ENCODE measurements around the gene TP53RK.

The TP53RK gene

DNA sequence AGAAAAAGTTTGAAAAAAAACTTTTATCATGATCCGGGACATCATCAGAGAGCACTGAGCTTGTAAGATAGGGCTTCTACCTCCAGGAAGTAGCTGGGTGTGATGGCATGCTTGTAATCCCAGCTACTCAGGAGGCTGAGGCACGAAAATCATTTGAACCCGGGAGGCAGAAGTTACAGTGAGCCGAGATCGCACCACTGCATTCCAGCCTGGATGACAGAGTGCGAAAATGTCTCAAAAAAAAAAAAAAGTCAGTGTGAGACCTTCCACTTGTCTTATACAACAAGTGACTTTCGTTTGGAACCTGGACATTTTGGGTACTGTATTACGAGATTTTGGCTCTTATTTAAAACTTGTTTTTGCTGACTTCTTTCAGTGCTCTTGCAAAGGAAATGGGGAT is 32.1 kb downstream of the TP53RK start:
- FAIRE-seq: no peak

DNA sequence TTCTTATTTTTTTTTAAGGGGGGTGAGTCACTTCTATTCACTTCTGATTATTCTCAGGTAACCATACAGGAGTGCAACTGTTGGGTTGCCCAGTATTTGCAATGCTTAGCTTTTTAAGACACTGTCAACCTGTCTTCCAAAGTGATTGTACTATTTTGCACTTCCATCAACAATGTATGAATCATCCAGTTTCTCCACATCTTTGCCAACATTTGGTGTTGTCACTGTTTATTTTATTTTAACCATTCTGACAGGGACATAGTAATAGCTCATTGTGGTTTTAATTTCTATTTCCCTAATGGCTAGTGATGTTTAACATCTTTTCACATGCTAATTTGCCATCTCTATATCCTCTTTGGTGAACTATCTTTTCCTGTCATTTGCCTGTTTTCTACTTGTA is 36.5 kb downstream of the TP53RK start:
- FAIRE-seq: no peak

DNA sequence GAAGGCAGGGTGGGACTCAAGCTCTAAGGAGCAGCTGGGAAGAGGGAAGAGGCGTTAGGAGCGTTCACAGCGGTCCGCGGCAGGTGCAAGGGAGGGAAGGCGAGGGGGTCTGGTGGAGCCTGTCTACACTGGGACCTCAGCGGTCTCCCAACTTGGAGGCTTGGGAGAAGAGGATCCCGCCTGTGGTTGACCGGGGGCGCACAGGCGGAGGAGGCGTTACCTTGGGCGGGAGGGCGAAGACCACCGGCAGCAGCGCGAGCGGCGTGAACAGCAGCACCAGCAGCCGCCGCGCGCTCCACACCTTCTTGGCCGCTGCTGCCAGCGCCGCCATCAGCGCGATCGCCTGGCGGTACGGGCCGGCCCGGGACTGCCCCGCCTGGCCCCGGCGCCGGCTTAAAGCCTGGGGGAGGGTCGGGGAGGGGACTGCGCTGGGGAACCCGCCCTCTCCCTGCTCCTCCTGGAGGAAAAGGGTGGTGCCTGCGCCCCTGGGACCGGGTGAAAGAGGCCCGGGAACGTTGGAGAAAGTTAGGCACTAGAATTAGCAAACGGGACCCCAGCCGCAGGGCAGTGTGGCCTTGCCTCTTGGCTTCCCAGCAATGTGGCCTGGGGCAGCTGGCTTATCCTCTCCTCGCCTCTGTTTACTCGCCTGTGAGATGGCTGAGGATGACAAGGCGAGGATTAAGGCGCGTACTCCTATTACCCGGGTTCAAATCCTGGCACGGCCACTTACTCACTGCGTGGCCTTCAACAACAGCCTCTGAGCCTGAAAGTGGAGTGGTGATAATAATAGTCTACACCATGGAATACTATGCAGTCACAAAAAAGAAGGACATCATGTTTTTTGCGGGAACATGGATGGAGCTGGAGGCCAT is 37.9 kb downstream of the TP53RK start, which contains the start of gene SLC13A3:
TSS of gene SLC13A3 (minus strand) at position 369 of the 872 bp plus-strand sequence. CDS start at position 331, 38 bp downstream.
- no peak for FAIRE-seq

DNA sequence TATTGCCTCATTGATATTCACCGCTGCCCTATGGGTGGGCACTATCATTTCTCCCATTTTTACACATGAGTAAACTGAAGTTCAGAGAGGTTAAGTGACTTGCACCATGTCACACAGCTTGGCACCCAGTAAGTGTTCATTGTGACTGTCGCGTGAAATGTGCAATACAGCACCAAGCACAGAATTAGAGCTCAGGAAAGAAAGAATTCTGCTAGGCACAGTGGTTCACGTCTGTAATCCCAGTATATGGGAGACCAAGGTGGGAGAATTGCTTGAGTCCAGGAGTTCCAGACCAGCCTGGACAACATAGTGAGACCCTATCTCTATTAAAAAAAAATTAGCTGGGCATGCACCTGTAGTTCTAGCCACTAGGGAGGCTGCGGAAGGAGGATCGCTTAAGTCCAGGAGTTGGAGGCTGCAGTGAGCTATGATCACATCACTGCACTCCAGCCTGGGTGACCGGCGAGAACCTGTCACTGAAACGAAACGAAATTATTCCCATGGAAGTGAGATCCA is 38.6 kb downstream of the TP53RK start:
- FAIRE-seq: no peak

DNA sequence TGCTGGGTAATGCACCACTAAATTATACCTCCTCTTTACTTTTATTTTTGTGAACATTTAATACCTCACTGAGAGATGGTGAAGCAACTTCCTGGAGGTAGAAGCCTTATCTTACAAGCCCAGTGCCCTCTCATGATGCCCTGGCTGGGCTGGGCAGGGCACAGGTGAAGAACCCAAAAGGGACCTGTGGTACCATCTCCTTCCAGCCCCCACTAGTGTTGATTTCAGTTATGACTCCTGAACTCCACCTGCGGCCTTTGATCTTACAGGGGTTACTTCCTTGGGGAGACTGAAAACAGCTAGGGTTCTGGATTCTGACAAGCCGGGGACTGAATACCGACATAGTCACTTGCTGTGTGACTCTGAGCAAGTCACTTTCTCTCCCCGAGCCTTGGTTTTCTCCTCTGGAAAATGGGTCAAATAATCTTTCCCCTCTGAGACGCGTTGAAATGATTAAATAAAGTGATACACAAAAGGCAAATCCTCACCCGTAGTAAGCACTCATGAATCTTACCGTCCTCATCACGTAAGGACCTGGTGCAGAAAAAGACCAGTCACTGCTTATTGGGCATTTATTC is 39.2 kb downstream of the TP53RK start:
- FAIRE-seq: no peak

DNA sequence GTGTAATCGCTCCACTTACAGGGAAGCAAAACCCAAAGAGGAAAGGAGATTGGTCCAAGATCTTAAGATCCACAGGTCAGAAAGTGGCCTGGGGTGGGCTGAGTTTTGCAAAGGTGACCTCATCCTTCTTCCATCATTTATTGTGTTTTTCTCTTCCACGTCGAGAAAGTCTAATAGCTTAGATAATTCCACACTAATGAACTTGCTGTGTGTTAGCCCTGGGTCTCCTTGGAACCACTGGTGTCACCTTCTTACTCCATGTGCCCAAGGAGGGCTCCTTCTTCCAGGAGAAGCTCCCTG is 39.6 kb downstream of the TP53RK start:
- no peak for FAIRE-seq

DNA sequence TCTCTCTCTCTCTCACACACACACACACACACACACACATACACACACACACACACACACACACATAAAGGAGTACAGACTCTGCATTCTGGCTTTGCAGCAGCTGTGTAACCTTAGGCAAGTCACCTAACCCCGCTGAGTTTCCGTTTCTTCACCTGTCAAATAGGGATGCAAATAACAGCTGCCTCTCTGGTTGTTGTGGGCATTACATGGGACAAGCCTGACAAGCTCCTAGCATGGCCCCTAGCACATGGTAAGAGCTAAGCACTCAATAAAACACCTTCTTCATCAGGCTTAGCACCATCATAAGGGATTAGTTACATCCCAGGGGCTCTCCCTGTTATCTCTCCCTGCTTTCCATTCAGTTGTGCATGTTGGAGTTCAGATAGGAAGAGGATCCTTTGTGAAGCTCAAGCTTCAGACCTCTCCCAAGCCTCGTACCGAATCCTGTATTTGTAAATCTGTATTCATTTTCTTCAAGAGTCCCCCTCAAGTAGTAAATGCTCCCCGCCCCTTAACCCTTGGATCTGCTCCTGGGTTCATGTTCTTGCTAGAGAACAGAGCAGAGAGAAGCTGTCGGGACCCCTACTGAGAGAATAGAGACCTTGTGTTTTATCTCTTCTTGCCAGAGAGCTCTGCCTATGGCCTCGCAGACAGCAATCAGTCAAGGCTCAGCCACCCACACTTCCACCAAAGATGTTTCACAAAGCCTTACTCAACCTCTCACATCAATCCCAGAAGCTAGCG is 40.2 kb downstream of the TP53RK start:
- FAIRE-seq: no peak

DNA sequence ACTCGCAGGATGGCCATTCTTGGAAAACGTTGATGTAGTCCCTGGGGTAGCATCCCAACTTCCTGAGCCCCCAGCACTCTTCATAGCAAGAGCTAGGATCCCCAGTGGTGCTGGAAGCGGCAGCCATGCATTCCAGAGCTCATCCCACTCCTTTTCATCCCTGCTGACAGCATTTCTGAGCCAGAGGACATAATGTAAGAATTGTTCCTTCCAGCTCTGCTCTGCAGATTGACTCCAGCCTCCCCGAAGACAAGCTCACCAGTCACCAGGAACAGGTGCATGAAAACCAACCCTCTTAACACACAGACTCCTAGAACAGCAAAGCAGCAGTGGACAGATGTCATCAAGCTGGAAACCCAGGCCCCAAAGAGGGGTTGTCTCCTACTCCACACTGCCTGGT is 41.8 kb downstream of the TP53RK start:
- no peak for FAIRE-seq

DNA sequence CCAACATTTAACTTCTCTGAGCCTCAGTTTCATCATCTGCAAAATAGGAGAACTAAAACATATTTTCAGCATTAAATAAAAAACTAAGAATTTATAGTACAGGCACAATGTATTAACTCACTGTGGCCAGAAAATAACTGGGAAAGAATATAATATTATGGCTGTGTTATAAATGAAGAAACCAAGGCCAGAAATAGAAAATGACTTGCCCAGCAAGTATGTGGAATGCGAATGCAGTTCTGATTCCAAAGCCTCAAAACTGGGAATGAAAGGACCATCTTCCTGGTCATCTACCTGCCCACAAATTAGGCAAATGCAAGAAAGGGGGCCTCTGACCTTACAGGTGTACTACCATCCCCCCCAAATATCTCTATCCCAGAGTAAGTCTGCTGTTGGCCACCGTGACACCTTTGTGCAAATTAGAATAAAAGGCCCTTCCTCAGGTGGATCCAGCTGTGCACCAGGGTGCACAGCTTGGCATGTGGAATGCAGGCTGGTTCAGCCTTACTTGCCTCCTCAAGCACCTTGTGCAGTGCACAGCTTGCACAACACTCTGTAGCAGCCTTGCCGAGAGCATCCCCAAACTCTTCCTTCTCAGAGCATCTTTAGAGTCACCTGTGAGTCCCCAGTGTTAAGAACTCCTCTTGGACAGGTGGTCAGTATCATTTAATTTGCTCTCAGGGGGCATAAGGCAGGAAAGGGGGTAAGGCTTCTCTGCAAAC is 42.4 kb downstream of the TP53RK start:
- no peak for FAIRE-seq

DNA sequence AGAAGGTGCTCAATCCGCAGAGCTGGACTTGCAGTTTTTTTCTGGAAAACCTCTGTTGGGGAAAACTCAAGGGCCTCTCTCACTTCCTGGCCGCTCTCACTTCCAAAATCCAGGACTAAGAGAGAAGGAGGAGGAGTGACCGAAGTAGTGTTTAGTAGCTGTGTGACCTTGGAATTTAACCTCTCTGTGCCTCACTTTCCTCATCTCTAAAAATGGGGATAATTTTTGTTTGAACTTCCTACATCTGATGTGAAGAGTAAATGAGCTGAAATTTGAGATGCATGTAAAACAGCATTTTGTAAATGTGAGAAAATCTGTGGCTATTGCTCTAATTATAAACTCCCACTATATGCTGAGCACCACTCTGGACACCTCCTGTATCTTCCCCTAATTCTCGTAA is 43.1 kb downstream of the TP53RK start:
- no peak for FAIRE-seq

DNA sequence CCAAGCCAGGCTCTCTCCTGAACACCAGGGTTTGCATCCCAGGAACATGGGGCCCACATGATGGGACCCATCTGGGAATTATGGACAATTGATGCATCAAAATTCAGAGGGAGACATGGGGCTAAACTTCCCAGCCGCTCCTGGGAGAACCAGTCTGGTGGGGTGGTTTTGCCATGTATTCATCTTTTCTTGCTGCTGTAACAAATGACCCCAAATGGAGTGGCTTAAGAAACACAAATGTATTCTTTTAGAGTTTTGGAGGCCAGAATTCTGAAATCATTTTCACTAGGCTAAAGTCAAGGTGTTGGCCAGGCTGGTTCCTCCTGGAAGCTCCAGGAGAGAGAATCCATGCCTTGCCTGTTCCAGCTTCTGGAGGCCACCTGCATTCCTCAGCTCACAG is 44.5 kb downstream of the TP53RK start:
- no peak for FAIRE-seq

DNA sequence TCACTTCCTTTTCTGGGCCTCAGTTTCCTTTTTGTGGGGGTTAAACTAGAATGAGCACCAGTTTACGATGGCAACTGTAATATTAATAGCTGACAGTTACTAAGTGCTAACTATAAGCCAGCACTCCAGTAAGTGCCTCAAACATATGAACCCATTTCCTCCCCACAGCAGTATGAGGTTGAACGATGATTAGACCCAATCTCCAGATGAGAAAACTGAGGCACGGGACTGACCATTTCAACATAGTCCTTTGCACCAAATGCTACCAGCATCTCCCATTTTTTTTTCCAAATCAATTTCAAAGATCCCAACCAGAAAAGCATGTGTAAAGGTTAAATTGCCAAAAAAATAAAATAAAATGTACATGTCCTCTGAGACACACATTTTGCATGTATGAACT is 45.1 kb downstream of the TP53RK start:
- FAIRE-seq: no peak

DNA sequence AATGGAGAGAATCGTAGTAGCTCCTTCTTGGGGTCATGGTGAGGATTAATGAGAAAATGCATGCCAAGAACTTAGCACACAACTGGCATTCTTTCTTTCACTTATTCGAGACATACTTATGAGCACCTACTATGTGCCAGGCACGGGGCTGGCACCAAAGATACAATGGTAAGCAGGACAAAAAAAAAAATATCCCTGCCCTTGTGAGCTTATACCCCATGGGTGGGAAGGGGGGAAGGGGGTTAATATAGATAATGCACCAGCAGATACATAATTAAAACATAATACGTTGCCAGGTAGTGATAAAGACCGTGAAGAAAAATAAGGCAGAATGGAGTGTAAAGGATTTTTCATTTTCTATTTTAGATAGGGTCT is 46.3 kb downstream of the TP53RK start:
- FAIRE-seq: no peak

DNA sequence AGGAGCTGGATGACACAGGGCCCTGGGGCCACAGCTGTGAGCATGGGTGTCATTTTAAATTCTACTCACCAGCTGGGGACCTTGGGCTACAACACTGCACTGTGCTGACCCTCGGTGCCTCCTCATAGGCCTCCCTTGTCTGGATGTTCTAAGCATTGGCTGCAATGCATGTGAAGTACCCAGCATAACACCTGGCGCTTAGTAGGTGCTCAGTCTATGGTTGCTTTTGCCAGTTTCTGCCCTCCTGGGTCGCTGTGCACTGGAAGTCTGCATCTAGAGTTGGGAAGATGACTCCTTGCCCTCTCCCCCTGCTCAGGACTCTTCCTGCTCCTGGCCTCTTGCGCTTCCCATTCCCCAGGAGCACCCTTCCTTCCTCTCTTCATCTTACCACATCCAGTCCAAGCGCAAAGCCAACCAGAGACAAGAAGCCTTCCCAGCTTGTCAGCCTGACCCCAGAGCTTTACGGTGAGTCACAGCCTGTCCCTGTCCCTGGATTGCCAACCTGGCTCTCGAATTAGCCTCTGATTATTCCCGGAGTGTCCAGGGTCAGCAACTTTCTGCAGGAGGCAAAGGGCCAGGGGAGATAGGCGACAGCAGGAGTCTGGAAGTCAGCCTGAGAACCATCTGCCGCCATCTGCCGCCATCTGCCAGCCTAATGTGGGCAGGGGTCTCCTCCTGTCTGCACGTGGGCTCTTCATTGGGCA is 46.8 kb downstream of the TP53RK start:
- no peak for FAIRE-seq

DNA sequence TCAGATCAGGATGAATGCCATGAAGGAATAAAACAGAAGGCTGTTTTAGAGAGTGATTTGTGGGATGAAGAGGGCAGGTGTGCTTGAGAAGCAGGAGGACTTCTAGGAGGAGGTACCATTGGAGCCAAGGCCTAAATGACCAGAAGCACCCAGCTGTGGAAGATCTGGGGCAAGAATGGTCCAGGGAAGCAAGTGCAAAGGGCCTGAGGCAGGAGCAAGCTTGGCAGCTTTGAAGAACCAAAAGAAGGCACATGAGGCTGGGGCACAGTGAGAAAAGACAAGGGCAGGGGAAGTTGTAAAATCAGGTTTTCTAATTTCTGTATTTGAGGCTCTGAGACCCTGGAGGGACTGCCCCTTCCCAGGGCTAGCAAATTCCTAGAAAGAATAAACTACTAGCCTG is 47.8 kb downstream of the TP53RK start:
- FAIRE-seq: no peak

DNA sequence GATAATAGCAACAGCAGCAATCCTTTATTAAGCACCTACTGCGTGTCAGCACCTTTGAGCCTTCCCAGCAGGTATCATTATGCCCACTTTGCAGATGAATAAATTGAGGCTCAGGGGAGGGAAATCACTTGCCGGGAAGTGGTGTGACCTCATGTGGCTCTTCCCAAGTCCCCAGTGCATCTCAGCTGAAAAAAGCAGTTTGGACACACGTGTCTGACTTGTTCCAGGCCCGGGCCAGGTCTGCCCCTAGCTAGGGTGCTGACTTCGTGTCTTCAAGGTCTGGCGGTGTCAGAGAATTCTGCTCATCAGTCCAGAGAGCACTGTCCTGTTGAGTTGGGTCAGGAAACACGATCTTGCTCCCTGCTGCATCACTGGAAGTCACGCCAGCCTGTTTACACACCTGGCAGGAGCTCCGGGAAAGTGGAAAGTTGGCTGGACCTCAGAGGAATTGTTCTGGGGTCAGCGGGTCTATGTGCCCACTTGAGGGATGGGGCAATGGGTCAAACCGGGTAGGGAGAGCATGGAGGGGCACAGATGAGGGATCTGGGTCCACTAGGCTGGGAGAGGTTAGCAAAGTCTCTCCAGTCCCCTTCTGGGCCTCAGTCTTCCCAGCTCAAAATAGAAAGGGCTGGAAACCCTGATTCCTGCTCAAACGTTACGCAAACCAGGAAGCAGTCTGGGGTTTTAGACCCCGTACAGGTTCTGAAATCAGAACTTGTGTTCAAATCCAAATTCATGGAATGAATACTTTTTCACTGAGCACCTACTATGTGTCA is 48.5 kb downstream of the TP53RK start:
- no peak for FAIRE-seq

DNA sequence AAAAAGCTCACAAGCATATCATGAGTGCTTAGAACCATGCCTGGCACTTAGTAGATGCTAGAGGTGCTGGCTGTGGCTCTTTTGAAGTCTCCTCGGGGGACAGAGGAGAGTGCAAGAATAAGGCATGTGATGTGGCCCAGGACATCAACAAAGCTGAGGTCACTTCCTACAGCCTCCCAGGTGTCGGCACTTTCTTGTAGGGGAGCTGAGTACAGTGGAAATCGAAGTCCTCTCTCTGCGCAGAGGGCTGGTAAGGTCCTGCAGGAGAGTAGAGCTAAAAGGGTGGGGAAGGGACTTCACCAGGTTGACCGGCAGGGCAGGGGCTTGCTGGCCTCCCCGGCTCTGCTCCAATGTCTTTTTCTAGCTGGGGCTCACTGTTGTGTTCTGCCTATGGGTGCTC is 49.2 kb downstream of the TP53RK start:
- no peak for FAIRE-seq

DNA sequence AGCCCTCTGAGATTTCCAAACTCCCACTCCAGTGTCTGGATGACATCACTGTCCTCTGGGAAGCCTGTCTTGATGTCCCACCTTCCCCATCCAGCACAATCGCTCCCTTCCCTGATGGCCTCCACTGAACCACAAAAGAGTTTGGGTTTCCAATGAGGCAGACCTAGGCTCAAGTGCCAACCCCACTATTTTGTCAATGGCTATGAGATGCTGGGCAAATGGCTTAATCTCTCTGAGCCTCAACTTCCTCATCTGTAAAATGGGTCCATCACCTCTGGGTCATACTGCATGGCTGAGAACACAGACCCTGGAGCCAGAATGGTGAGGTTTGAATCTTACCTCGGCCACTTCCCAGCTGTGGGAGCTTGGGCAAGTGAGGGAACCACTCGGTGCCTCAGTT is 49.7 kb downstream of the TP53RK start:
- FAIRE-seq: no peak

DNA sequence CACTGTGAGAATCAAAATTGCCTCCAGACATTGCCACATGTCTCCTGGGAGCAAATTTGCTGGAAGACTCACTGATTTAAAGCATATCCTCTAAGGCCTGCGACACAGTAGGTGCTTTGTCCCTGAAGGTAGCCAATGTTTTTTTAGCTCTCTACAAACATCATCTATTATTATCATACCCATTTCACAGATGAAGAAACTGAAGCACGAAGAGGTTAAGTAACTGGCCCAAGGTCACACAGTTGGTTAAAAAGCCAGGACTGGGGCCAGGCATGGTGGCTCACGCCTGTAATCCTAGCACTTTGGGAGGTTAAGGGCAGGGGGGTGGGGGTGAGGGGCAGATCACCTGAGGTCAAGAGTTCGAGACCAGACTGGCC is 50.4 kb downstream of the TP53RK start:
- no peak for FAIRE-seq

DNA sequence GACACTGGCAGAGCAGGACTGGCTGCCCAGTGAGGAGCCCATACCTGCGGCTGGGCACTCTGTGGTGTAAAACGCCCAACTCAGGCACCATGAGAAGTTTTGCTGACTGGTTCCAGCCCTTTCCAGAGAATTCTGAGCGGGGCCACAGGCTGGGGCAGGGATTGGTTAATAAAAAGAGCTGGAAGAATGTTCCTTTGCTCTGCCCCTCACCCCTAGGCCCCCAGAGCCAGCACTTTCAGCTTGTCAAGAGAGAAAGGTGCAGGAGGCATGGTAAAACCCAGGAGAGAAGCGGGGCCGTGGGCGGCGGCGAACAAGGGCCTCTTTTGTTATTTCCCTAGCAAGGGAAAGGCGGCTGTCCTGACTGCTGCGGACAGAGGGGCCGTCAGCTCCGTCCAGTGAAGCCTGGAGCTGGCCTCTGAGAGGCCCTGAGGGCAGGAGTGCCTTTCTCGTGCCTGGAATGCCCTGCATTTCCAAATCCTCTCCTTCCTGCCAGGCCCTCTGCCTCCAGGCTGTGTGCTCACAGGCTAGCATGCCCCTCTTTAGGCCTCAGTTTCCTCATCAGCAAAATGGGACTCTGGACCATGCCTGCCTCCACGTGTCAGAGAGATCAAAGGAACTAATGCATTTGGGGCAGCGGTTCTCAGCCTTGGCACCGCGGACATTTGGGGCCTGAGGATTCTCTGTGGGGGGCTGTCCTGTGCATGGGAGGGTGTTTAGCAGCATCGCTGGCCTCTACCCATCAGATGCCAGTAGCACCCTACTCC is 50.9 kb downstream of the TP53RK start:
- no peak for FAIRE-seq
